ENCODE results near the gene TACR1. TPM values are rescaled to one million over a fixed set of nuclear protein-coding genes. Genes with fewer than 3 reads are reported as not detected.

Gene TACR1
- total RNA-seq, 2 experiments from 2014 or later, result not detected

GRCh38 chr2:75055820-75056675, 143.3 kb downstream of the TACR1 start:
- Mint-ChIP-seq H3K4me3 (no peak overlapping the region), H3K36me3 (no peaks in the 10 kb centered on the region), H3K9me3 (no peaks in the 10 kb centered on the region), H3K27ac (no peak overlapping the region), H3K27me3 (peaks cover 6% of the 10 kb centered on the region), H3K4me1 (peaks cover 14% of the 10 kb centered on the region)
- POLR2A ChIA-PET, result no interaction called here
- no peak for DNase-seq
- no peak for ATAC-seq (ENCODE audit: low read depth)

- Mint-ChIP-seq H3K27ac (no peak overlapping the region), H3K9me3 (no peaks in the 10 kb centered on the region), H3K4me3 (no peak overlapping the region), H3K4me1 (peaks cover 8% of the 10 kb centered on the region), H3K36me3 (no peaks in the 10 kb centered on the region), H3K27me3 (no peaks in the 10 kb centered on the region)
- ATAC-seq (ENCODE audit: low read depth) (no peak), DNase-seq (no peak)
- POLR2A ChIA-PET, result no interaction called here
These were observed 144.0 kb downstream of the TACR1 start for GRCh38 chr2:75055142-75055819.

GRCh38 chr2:75054296-75054695, 145.0 kb downstream of the TACR1 start:
- Mint-ChIP-seq H3K9me3 (no peaks in the 10 kb centered on the region), H3K4me3 (no peak overlapping the region), H3K27ac (no peak overlapping the region), H3K4me1 (peaks cover 4% of the 10 kb centered on the region), H3K27me3 (no peaks in the 10 kb centered on the region), H3K36me3 (no peaks in the 10 kb centered on the region)
- no peak for ATAC-seq (ENCODE audit: low read depth)
- DNase-seq, result no peak
- POLR2A ChIA-PET, result no interaction called here

GRCh38 chr2:75053484-75054112, 145.7 kb downstream of the TACR1 start:
- H3K4me1 Mint-ChIP-seq, result peaks cover 4% of the 10 kb centered on the region
- no peak for DNase-seq

GRCh38 chr2:75047992-75048625, 151.2 kb downstream of the TACR1 start:
- POLR2A ChIA-PET, result no interaction called here
- no peaks in the 10 kb centered on the region for H3K9me3 Mint-ChIP-seq
- no peaks in the 10 kb centered on the region for H3K36me3 Mint-ChIP-seq
- H3K4me3 Mint-ChIP-seq, result no peak overlapping the region
- ATAC-seq (ENCODE audit: low read depth), result no peak
- H3K27me3 Mint-ChIP-seq, result no peaks in the 10 kb centered on the region
- no peaks in the 10 kb centered on the region for H3K4me1 Mint-ChIP-seq
- DNase-seq, result no peak
- no peak overlapping the region for H3K27ac Mint-ChIP-seq

More at GRCh38 chr2:75053484-75054112, 145.7 kb downstream of the TACR1 start:
- ATAC-seq (ENCODE audit: low read depth), result peak; percentile 47
- Mint-ChIP-seq H3K27me3 (no peaks in the 10 kb centered on the region), H3K4me3 (no peak overlapping the region), H3K9me3 (no peaks in the 10 kb centered on the region), H3K27ac (no peak overlapping the region), H3K36me3 (no peaks in the 10 kb centered on the region)
- POLR2A ChIA-PET, result no interaction called here

- POLR2A ChIA-PET, result no interaction called here
- Mint-ChIP-seq H3K9me3 (no peaks in the 10 kb centered on the region), H3K4me1 (no peaks in the 10 kb centered on the region), H3K4me3 (no peak overlapping the region), H3K27me3 (no peaks in the 10 kb centered on the region), H3K36me3 (no peaks in the 10 kb centered on the region), H3K27ac (no peak overlapping the region)
- ATAC-seq (ENCODE audit: low read depth), result no peak
- DNase-seq, result no peak
These were observed 151.9 kb downstream of the TACR1 start for GRCh38 chr2:75047189-75047991.

GRCh38 chr2:75045526-75046050, 153.7 kb downstream of the TACR1 start:
- Mint-ChIP-seq H3K27ac (no peak overlapping the region), H3K4me1 (no peaks in the 10 kb centered on the region), H3K4me3 (no peak overlapping the region), H3K36me3 (no peaks in the 10 kb centered on the region), H3K27me3 (no peaks in the 10 kb centered on the region), H3K9me3 (no peaks in the 10 kb centered on the region)
- POLR2A ChIA-PET, result no interaction called here
- DNase-seq, result no peak
- ATAC-seq (ENCODE audit: low read depth), result no peak

- Mint-ChIP-seq H3K4me1 (no peaks in the 10 kb centered on the region), H3K4me3 (no peak overlapping the region), H3K9me3 (no peaks in the 10 kb centered on the region), H3K36me3 (no peaks in the 10 kb centered on the region), H3K27me3 (no peaks in the 10 kb centered on the region), H3K27ac (no peak overlapping the region)
- POLR2A ChIA-PET, result no interaction called here
- ATAC-seq (ENCODE audit: low read depth), result no peak
- no peak for DNase-seq
These were observed 155.0 kb downstream of the TACR1 start for GRCh38 chr2:75044291-75044690.

GRCh38 chr2:75042823-75043222, 156.5 kb downstream of the TACR1 start:
- Mint-ChIP-seq H3K4me1 (no peaks in the 10 kb centered on the region), H3K36me3 (no peaks in the 10 kb centered on the region), H3K27me3 (no peaks in the 10 kb centered on the region), H3K4me3 (no peak overlapping the region), H3K27ac (no peak overlapping the region), H3K9me3 (no peaks in the 10 kb centered on the region)
- ATAC-seq (ENCODE audit: low read depth), result no peak
- POLR2A ChIA-PET, result no interaction called here
- no peak for DNase-seq

GRCh38 chr2:75041731-75042600, 157.4 kb downstream of the TACR1 start:
- Mint-ChIP-seq H3K4me1 (no peaks in the 10 kb centered on the region), H3K27ac (no peak overlapping the region), H3K9me3 (no peaks in the 10 kb centered on the region), H3K27me3 (no peaks in the 10 kb centered on the region), H3K4me3 (no peak overlapping the region), H3K36me3 (no peaks in the 10 kb centered on the region)
- DNase-seq (no peak), ATAC-seq (ENCODE audit: low read depth) (no peak)
- POLR2A ChIA-PET, result no interaction called here

- no peaks in the 10 kb centered on the region for H3K4me1 Mint-ChIP-seq
- POLR2A ChIA-PET, result no interaction called here
- H3K27ac Mint-ChIP-seq, result no peak overlapping the region
- no peaks in the 10 kb centered on the region for H3K36me3 Mint-ChIP-seq
- no peak for DNase-seq
- H3K27me3 Mint-ChIP-seq, result no peaks in the 10 kb centered on the region
- no peaks in the 10 kb centered on the region for H3K9me3 Mint-ChIP-seq
- H3K4me3 Mint-ChIP-seq, result no peak overlapping the region
- no peak for ATAC-seq (ENCODE audit: low read depth)
These were observed 158.1 kb downstream of the TACR1 start for GRCh38 chr2:75041226-75041625.
